ENCODE data around the gene GALNTL6. TPM values are rescaled to one million over a fixed set of nuclear protein-coding genes. Genes with fewer than 3 reads are reported as not detected.

Gene GALNTL6
- total RNA-seq, 1 experiment from 2014 or later, result not detected

DNA sequence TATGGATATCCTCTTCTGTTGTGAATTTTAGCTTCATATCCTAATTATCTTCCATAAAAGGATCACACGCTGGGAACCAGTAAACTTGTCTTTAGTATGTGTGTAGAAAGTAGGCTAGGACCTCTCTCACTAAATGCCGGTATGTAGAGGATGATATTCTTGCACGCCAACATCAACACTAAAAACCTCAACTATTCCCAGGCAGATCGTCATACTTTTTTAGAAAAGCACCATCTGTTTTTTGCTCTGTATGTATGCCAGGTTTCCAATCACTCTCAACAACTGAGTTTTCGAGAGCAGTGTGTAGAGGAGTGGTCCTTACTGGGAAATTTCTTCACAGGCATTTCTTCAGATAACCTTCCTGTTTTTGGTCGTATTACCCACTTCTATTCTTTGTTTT lies 283.6 kb downstream of the GALNTL6 start:
- no peaks in the 10 kb centered on the region for H3K27me3 ChIP-seq (ENCODE audit: insufficient read depth, low read depth)
- no TSS peak for BruUV-seq (replicated peaks)

DNA sequence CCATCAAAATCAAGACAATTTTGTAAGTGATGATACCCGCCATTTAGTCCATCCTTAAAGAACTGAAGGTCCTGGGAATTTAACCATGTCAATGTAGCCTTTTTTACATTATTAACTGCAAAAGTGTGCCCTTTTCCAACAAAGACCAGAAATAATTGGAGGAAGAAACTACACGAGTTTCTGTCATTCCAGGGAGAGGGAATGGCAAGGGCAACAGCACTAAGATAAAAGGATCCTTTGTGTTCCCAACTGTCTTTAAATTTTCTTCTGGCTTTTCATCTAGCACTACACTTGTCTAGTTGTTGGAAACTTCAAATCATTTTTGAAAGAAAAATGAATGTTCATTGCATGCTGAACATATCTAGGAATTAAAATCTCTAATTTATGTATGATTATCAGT lies 286.2 kb downstream of the GALNTL6 start:
- no peak overlapping the region for H3K4me2 ChIP-seq
- BruUV-seq (replicated peaks), result no TSS peak
- CTCF ChIA-PET, result no interaction called here
- H2AFZ ChIP-seq, result no peak overlapping the region
- intact Hi-C loops (cut with micrococcal nuclease; ENCODE audit: unreplicated experiment), result no loop called here
- H3K27me3 ChIP-seq (ENCODE audit: insufficient read depth, low read depth), result no peaks in the 10 kb centered on the region
- no peaks in the 10 kb centered on the region for H3F3A ChIP-seq (ENCODE audit: insufficient read depth, low read depth)
- H3K27ac ChIP-seq, result no peak overlapping the region
- no peak for TF ChIP-seq EZH2 (IDR thresholded peaks at IDR 0.05; ENCODE audit: low read depth)
- TF ChIP-seq, protein P1, sequence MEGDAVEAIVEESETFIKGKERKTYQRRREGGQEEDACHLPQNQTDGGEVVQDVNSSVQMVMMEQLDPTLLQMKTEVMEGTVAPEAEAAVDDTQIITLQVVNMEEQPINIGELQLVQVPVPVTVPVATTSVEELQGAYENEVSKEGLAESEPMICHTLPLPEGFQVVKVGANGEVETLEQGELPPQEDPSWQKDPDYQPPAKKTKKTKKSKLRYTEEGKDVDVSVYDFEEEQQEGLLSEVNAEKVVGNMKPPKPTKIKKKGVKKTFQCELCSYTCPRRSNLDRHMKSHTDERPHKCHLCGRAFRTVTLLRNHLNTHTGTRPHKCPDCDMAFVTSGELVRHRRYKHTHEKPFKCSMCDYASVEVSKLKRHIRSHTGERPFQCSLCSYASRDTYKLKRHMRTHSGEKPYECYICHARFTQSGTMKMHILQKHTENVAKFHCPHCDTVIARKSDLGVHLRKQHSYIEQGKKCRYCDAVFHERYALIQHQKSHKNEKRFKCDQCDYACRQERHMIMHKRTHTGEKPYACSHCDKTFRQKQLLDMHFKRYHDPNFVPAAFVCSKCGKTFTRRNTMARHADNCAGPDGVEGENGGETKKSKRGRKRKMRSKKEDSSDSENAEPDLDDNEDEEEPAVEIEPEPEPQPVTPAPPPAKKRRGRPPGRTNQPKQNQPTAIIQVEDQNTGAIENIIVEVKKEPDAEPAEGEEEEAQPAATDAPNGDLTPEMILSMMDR (conservative IDR thresholded peaks at IDR 0.05), result no peak
- no peaks in the 10 kb centered on the region for H3K9me3 ChIP-seq (ENCODE audit: insufficient read depth, low read depth)
- H3K79me2 ChIP-seq (ENCODE audit: low read depth), result no peaks in the 10 kb centered on the region
- H3K36me3 ChIP-seq (ENCODE audit: low read depth), result no peaks in the 10 kb centered on the region
- no peaks in the 10 kb centered on the region for H3K9me2 ChIP-seq (ENCODE audit: insufficient read depth)
- H4K20me1 ChIP-seq (ENCODE audit: insufficient read depth), result no peaks in the 10 kb centered on the region
- no peak overlapping the region for H3K4me3 ChIP-seq
- no peak for DNase-seq
- no peaks in the 10 kb centered on the region for H3K4me1 ChIP-seq (replicated peaks; ENCODE audit: insufficient read depth)
- POLR2A ChIA-PET (ENCODE audit: unreplicated experiment), result no interaction called here

More for the DNA sequence above, 283.6 kb downstream of the GALNTL6 start:
- no peak overlapping the region for H2AFZ ChIP-seq
- H3K9me3 ChIP-seq (ENCODE audit: insufficient read depth, low read depth), result no peaks in the 10 kb centered on the region
- no peak for TF ChIP-seq EZH2 (IDR thresholded peaks at IDR 0.05; ENCODE audit: low read depth)
- TF ChIP-seq, protein P1 (conservative IDR thresholded peaks at IDR 0.05), result no peak
- H3K4me2 ChIP-seq, result no peak overlapping the region
- no peak for DNase-seq
- H3F3A ChIP-seq (ENCODE audit: insufficient read depth, low read depth), result no peaks in the 10 kb centered on the region
- CTCF ChIA-PET, result no interaction called here
- H3K9me2 ChIP-seq (ENCODE audit: insufficient read depth), result no peaks in the 10 kb centered on the region
- no peak overlapping the region for H3K4me3 ChIP-seq
- no peaks in the 10 kb centered on the region for H3K79me2 ChIP-seq (ENCODE audit: low read depth)
- H3K4me1 ChIP-seq (replicated peaks; ENCODE audit: insufficient read depth), result no peaks in the 10 kb centered on the region
- H3K27ac ChIP-seq, result no peak overlapping the region
- POLR2A ChIA-PET (ENCODE audit: unreplicated experiment), result no interaction called here
- no peaks in the 10 kb centered on the region for H4K20me1 ChIP-seq (ENCODE audit: insufficient read depth)
- H3K36me3 ChIP-seq (ENCODE audit: low read depth), result no peaks in the 10 kb centered on the region
- intact Hi-C loops (cut with micrococcal nuclease; ENCODE audit: unreplicated experiment), result no loop called here

DNA sequence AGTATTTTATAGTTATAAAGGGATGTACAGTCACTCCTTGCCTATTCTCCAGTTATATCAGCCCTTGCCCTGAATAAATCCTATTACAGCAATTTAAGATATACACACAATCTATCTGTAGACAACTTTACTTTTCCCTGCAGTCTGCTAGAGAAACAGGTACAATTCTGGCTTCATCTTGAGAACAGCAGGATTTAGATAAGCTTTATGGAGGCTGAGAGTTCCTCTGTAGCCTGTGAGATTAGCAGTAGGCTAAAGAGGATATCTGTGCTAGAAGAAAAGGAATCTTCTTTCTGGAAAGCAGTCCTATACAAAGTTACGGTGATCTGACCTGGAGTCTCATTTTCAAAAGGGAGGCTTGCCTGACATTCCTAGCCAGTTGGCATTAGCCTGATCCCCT lies 290.3 kb downstream of the GALNTL6 start:
- no peaks in the 10 kb centered on the region for H3K9me3 ChIP-seq (ENCODE audit: insufficient read depth, low read depth)
- H2AFZ ChIP-seq, result no peak overlapping the region
- intact Hi-C loops (cut with micrococcal nuclease; ENCODE audit: unreplicated experiment), result no loop called here
- TF ChIP-seq, protein P1 (conservative IDR thresholded peaks at IDR 0.05), result no peak
- no peak for TF ChIP-seq EZH2 (IDR thresholded peaks at IDR 0.05; ENCODE audit: low read depth)
- ChIA-PET CTCF (no interaction called here), POLR2A (ENCODE audit: unreplicated experiment) (no interaction called here)
- H3F3A ChIP-seq (ENCODE audit: insufficient read depth, low read depth), result no peaks in the 10 kb centered on the region
- BruUV-seq (replicated peaks), result no TSS peak
- H3K36me3 ChIP-seq (ENCODE audit: low read depth), result no peaks in the 10 kb centered on the region
- no peaks in the 10 kb centered on the region for H3K27me3 ChIP-seq (ENCODE audit: insufficient read depth, low read depth)
- H3K27ac ChIP-seq, result no peak overlapping the region
- no peaks in the 10 kb centered on the region for H3K9me2 ChIP-seq (ENCODE audit: insufficient read depth)
- no peak overlapping the region for H3K4me3 ChIP-seq
- H3K4me2 ChIP-seq, result no peak overlapping the region
- no peaks in the 10 kb centered on the region for H3K79me2 ChIP-seq (ENCODE audit: low read depth)
- no peaks in the 10 kb centered on the region for H3K4me1 ChIP-seq (replicated peaks; ENCODE audit: insufficient read depth)
- DNase-seq, result no peak
- H4K20me1 ChIP-seq (ENCODE audit: insufficient read depth), result no peaks in the 10 kb centered on the region
